Central memory CD8-positive, alpha-beta T cell (primary cell): ENCODE data around the gene CIPC.

Experiments used
- ATAC-seq: fragments of 150-1000 bp; cut with Tn5 transposase; replicated peaks from 2 replicates; pipeline ENCODE4 v1.10.0; 2022; ENCODE audit warnings: mild to moderate bottlenecking, moderate FRiP score, moderate number of reproducible peaks; ENCODE audit not compliant: poor library complexity, severe bottlenecking; ENCODE audit errors: extremely low read depth
- DNase-seq, 2 donors: peaks; one replicate each; pipeline ENCODE4 v3.0.0; 2021; ENCODE audit warnings: low spot score in 2 of 2
- H3K27ac Mint-ChIP-seq: one replicate; pipeline ENCODE4 v1.8.0; 2022; ENCODE audit warnings: low read depth, mild to moderate bottlenecking, moderate library complexity, mixed read lengths
- H3K27me3 Mint-ChIP-seq: one replicate; pipeline ENCODE4 v1.8.0; 2022; ENCODE audit warnings: mixed read lengths
- H3K36me3 Mint-ChIP-seq: one replicate; pipeline ENCODE4 v1.8.0; 2022; ENCODE audit warnings: mild to moderate bottlenecking, moderate library complexity, mixed read lengths; ENCODE audit not compliant: insufficient read depth
- H3K4me1 Mint-ChIP-seq: one replicate; pipeline ENCODE4 v1.8.0; 2022; ENCODE audit warnings: mixed read lengths
- H3K4me3 Mint-ChIP-seq: one replicate; pipeline ENCODE4 v1.8.0; 2022; ENCODE audit warnings: mild to moderate bottlenecking, moderate library complexity, mixed read lengths
- H3K9me3 Mint-ChIP-seq: one replicate; pipeline ENCODE4 v1.8.0; 2022; ENCODE audit warnings: mixed read lengths

CIPC gene

GRCh38 chr14:77097006-77097699, 905 bp upstream of the CIPC start:
- H3K4me3 Mint-ChIP-seq, result peak overlapping the region; percentile 95
- no peaks in the 10 kb centered on the region for H3K27me3 Mint-ChIP-seq
- peaks cover 14% of the 10 kb centered on the region for H3K36me3 Mint-ChIP-seq
- ATAC-seq, result peak; percentile 7
- DNase-seq, result no peak
- no peaks in the 10 kb centered on the region for H3K9me3 Mint-ChIP-seq
- peaks cover 39% of the 10 kb centered on the region for H3K4me1 Mint-ChIP-seq
- peak overlapping the region; percentile 97 for H3K27ac Mint-ChIP-seq

DNA sequence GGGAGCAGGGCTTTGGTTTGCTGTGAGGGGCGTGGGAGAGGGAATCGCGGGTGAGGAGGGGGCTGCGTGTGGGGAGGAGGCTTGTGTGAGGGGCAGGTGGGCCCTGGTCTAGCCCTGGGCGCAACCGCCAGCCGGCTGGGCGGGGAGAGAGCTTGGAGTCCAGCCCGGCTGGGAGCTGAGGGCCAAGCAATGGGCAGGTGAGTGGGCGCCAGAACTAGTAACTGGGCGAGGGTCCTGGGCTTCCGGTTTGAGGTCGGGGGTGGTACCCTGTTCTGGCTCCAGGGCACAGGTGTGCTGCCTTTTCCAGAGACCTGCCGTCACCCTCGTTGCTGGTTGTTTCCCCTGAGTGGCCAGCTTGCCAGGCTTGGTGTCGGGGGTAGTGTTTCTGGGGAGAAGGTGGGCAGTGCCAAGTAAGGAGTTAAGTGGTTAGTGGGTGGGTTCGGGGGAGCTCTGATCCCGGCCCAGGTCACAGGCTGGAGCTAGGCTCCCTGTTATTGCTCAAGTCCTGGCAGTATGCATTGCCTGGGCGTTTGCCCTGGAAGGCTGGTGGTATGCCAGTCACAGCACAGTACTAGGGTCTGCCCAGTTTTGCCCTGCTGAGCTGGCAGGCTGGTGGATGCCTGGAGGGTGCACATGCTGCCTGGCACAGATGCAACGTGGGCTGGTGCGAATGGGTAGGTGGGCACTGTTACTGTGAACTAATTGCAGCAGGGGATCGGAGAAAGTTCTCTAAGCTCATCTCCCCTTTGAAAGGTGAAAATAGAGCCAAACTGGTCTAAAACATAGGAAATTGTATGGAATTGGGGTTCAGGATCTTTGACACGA, 683 bp downstream of the CIPC start:
- DNase-seq (no peak), ATAC-seq (no peak)
- Mint-ChIP-seq H3K27ac (peak overlapping the region; percentile 97), H3K4me3 (peak overlapping the region; percentile 95), H3K27me3 (no peaks in the 10 kb centered on the region), H3K9me3 (no peaks in the 10 kb centered on the region), H3K36me3 (peaks cover 14% of the 10 kb centered on the region), H3K4me1 (peaks cover 39% of the 10 kb centered on the region)

GRCh38 chr14:77099425-77100167, 1.5 kb downstream of the CIPC start:
- peaks cover 14% of the 10 kb centered on the region for H3K36me3 Mint-ChIP-seq
- H3K4me1 Mint-ChIP-seq, result peaks cover 41% of the 10 kb centered on the region
- ATAC-seq, result no peak
- peak overlapping the region; percentile 95 for H3K4me3 Mint-ChIP-seq
- H3K27ac Mint-ChIP-seq, result peak overlapping the region; percentile 97
- no peak for DNase-seq
- H3K27me3 Mint-ChIP-seq, result no peaks in the 10 kb centered on the region
- H3K9me3 Mint-ChIP-seq, result no peaks in the 10 kb centered on the region

- DNase-seq (no peak), ATAC-seq (no peak)
- no peak overlapping the region for H3K27ac Mint-ChIP-seq
- H3K27me3 Mint-ChIP-seq, result no peaks in the 10 kb centered on the region
- H3K36me3 Mint-ChIP-seq, result peaks cover 14% of the 10 kb centered on the region
- peaks cover 39% of the 10 kb centered on the region for H3K4me1 Mint-ChIP-seq
- H3K9me3 Mint-ChIP-seq, result no peaks in the 10 kb centered on the region
- H3K4me3 Mint-ChIP-seq, result no peak overlapping the region
Measured at GRCh38 chr14:77100961-77101360, 2.9 kb downstream of the CIPC start.

- H3K4me1 Mint-ChIP-seq, result peaks cover 37% of the 10 kb centered on the region
- DNase-seq (no peak), ATAC-seq (no peak)
- peaks cover 14% of the 10 kb centered on the region for H3K36me3 Mint-ChIP-seq
- H3K4me3 Mint-ChIP-seq, result no peak overlapping the region
- H3K27ac Mint-ChIP-seq, result no peak overlapping the region
- no peaks in the 10 kb centered on the region for H3K27me3 Mint-ChIP-seq
- H3K9me3 Mint-ChIP-seq, result no peaks in the 10 kb centered on the region
Measured at GRCh38 chr14:77102154-77102553, 4.1 kb downstream of the CIPC start.

- peaks cover 23% of the 10 kb centered on the region for H3K4me1 Mint-ChIP-seq
- no peak for ATAC-seq
- H3K27ac Mint-ChIP-seq, result no peak overlapping the region
- H3K4me3 Mint-ChIP-seq, result no peak overlapping the region
- no peaks in the 10 kb centered on the region for H3K27me3 Mint-ChIP-seq
- DNase-seq, result no peak
- H3K9me3 Mint-ChIP-seq, result no peaks in the 10 kb centered on the region
- peaks cover 9% of the 10 kb centered on the region for H3K36me3 Mint-ChIP-seq
Measured at GRCh38 chr14:77103475-77103874, 5.4 kb downstream of the CIPC start.

- ATAC-seq (no peak), DNase-seq (no peak)
- Mint-ChIP-seq H3K9me3 (no peaks in the 10 kb centered on the region), H3K4me3 (no peak overlapping the region), H3K27ac (no peak overlapping the region), H3K36me3 (peaks cover 11% of the 10 kb centered on the region), H3K27me3 (no peaks in the 10 kb centered on the region), H3K4me1 (peaks cover 19% of the 10 kb centered on the region)
Measured at GRCh38 chr14:77103951-77104350, 5.9 kb downstream of the CIPC start.

DNA sequence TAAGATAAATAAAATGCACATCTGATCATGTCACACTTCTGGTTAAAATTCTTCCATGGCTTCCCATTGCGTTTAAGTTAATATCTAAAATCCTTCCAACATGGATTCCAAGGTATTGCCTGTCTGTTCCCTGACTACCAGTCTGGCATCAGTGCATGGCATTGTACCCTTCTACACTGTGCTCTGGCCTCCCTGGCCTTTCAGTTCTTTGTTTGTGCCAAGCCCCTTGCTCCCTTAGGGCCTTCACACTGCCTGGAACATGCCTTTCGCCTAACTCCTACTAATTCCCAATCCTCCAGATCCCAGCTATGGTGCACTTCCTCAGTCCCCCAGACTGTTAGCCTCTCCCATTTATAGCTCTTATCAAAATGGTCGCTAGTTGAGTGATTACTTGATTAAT, 6.3 kb downstream of the CIPC start:
- H3K4me1 Mint-ChIP-seq, result peaks cover 14% of the 10 kb centered on the region

GRCh38 chr14:77105145-77105939, 7.3 kb downstream of the CIPC start:
- DNase-seq (no peak), ATAC-seq (no peak)
- Mint-ChIP-seq H3K4me3 (no peak overlapping the region), H3K27ac (no peak overlapping the region), H3K4me1 (peaks cover 10% of the 10 kb centered on the region), H3K9me3 (no peaks in the 10 kb centered on the region), H3K36me3 (peaks cover 16% of the 10 kb centered on the region), H3K27me3 (no peaks in the 10 kb centered on the region)

More for the DNA sequence above, 6.3 kb downstream of the CIPC start:
- ATAC-seq, result no peak
- Mint-ChIP-seq H3K4me3 (no peak overlapping the region), H3K27me3 (no peaks in the 10 kb centered on the region), H3K9me3 (no peaks in the 10 kb centered on the region), H3K36me3 (peaks cover 13% of the 10 kb centered on the region), H3K27ac (no peak overlapping the region)
- no peak for DNase-seq

DNA sequence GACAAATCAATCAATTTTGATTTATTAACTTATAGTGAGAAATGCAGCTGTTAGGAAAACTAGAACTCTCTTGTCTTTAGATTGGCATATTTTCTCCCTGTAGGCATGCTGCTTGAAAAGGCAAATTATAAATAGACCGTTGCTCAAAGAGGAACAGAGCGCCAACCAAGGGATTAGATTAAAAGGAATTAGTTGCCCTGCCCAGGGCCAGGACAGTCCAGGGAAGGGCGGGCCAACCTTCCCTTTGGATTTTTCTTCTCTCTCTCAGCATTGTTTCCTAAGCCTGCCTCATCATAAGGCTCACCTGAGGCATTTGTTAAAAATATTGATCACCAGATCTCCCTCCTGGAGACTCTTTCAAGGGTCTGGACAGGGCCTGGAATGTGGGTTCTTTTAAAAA, 8.6 kb downstream of the CIPC start:
- Mint-ChIP-seq H3K4me1 (peaks cover 5% of the 10 kb centered on the region), H3K9me3 (no peaks in the 10 kb centered on the region)

GRCh38 chr14:77107228-77107627, 9.2 kb downstream of the CIPC start:
- Mint-ChIP-seq H3K36me3 (peaks cover 19% of the 10 kb centered on the region), H3K27ac (no peak overlapping the region), H3K27me3 (no peaks in the 10 kb centered on the region), H3K4me1 (peaks cover 5% of the 10 kb centered on the region), H3K9me3 (no peaks in the 10 kb centered on the region), H3K4me3 (no peak overlapping the region)
- no peak for ATAC-seq
- DNase-seq, result no peak

More for the DNA sequence above, 8.6 kb downstream of the CIPC start:
- DNase-seq, result no peak
- no peak for ATAC-seq
- Mint-ChIP-seq H3K36me3 (peaks cover 19% of the 10 kb centered on the region), H3K27me3 (no peaks in the 10 kb centered on the region), H3K27ac (no peak overlapping the region), H3K4me3 (no peak overlapping the region)

DNA sequence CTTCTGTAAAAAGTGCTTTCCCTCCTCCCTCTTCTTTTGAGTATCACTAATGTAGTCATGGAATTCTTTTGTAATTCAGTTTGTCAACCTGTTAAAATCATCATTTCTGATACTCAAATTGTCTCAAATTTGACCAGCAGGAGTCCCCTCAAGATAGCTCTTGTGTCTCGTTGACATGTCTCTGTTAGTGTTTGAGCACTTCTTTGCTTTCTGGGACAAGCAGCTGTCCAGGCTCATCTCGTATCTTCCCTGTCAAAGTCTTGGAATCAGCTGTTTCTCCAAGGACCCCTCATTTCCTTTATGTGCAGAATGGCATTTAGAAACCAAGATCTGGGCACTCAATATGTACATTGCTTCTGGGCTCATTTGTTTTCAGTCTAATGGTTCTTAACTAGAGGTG, 10.7 kb downstream of the CIPC start:
- Mint-ChIP-seq H3K27me3 (no peaks in the 10 kb centered on the region), H3K36me3 (peaks cover 19% of the 10 kb centered on the region), H3K27ac (no peak overlapping the region), H3K4me1 (peaks cover 5% of the 10 kb centered on the region), H3K4me3 (no peak overlapping the region), H3K9me3 (no peaks in the 10 kb centered on the region)
- no peak for ATAC-seq
- no peak for DNase-seq
